Adrenal gland (tissue), 5 donors: ENCODE results near the gene KCNAB3.
"Not testable (repeated sequence)": the region's sequence is repeated elsewhere in the genome, so short reads cannot be mapped to it uniquely, and the experiment has no call there.

Experiments
- POLR2A ChIP-seq, 2 donors: fragments of 450-650 bp; IDR thresholded peaks; one replicate each; pipeline ENCODE4 v1.6.1; 2017; ENCODE audit warnings: antibody characterized with exemption in 2 of 2, mild to moderate bottlenecking in 2 of 2, moderate library complexity in 1 of 2
- TF ChIP-seq, protein P1 (sequence below), 6 experiments: fragments of 450-650 bp in 4 of 6; fragments of 200-600 bp in 2 of 6; sonication (generic) in 1 of 6; IDR thresholded peaks; 1 replicate in 5 of 6; 2 replicates in 1 of 6; pipeline versions ENCODE4 v1.5.1 to v1.8.0; 2016 to 2021; ENCODE audit warnings: antibody characterized with exemption in 6 of 6, mild to moderate bottlenecking in 2 of 6, moderate library complexity in 1 of 6
- donor health status: DM: no; HTN: no; CAD: no.

DNA sequence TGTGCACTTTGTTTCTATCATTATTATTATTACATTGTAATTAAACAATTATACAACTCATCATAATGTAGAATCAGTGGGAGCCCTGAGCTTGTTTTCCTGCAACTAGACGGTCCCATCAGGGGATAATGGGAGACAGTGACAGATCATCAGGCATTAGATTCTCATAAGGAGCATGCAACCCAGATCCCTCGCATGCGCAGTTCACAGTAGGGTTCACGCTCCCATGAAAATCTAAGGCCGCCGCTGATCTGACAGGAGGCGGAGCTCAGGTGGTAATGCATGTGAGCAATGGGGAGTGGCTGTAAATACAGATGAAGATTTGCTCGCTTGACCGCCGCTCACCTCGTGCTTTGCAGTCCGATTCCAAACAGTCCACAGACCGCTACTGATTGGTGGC is 23.6 kb upstream of the KCNAB3 start:
- TF ChIP-seq, protein P1, sequence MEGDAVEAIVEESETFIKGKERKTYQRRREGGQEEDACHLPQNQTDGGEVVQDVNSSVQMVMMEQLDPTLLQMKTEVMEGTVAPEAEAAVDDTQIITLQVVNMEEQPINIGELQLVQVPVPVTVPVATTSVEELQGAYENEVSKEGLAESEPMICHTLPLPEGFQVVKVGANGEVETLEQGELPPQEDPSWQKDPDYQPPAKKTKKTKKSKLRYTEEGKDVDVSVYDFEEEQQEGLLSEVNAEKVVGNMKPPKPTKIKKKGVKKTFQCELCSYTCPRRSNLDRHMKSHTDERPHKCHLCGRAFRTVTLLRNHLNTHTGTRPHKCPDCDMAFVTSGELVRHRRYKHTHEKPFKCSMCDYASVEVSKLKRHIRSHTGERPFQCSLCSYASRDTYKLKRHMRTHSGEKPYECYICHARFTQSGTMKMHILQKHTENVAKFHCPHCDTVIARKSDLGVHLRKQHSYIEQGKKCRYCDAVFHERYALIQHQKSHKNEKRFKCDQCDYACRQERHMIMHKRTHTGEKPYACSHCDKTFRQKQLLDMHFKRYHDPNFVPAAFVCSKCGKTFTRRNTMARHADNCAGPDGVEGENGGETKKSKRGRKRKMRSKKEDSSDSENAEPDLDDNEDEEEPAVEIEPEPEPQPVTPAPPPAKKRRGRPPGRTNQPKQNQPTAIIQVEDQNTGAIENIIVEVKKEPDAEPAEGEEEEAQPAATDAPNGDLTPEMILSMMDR (IDR thresholded peaks at IDR 0.05), result not testable (repeated sequence)
- not testable (repeated sequence) for TF ChIP-seq POLR2A (IDR thresholded peaks at IDR 0.05)
